DND-41 (cell line): ENCODE data around the gene ARMH3.

Source experiments
- ATAC-seq: fragments of 200-7000 bp; cut with Tn5 transposase; 3 replicates; pipeline ENCODE4 v1.9.1; 2021; ENCODE audit warnings: low read depth; ENCODE audit not compliant: insufficient read depth
- DNase-seq: peaks from one replicate; pipeline ENCODE4 v3.0.0-alpha.2; 2020
- H2AFZ ChIP-seq: 2 replicates; pipeline ENCODE4 v1.6.0; 2012; ENCODE audit warnings: low read depth, low read length
- H3K27ac ChIP-seq: 2 replicates; pipeline ENCODE4 v1.5.1; 2012; ENCODE audit warnings: low read length, inconsistent platforms
- H3K27me3 ChIP-seq: fragments of 200-600 bp; sonication (generic); 2 replicates; pipeline ENCODE4 v1.6.0; 2012; ENCODE audit warnings: low read length, mild to moderate bottlenecking, inconsistent platforms; ENCODE audit not compliant: insufficient read depth, poor library complexity
- H3K36me3 ChIP-seq: 2 replicates; pipeline ENCODE4 v1.5.1; 2012; ENCODE audit warnings: low read length, inconsistent platforms; ENCODE audit not compliant: insufficient read depth
- H3K4me1 ChIP-seq: 2 replicates; pipeline ENCODE4 v1.5.1; 2012; ENCODE audit warnings: mild to moderate bottlenecking, low read length; ENCODE audit not compliant: insufficient read depth
- H3K4me2 ChIP-seq: 2 replicates; pipeline ENCODE4 v1.6.0; 2012; ENCODE audit warnings: mild to moderate bottlenecking, moderate library complexity, low read length, inconsistent platforms; ENCODE audit not compliant: insufficient read depth
- H3K4me3 ChIP-seq, 2 experiments: fragments of 200-600 bp in 1 of 2; shearing (Covaris generic) in 1 of 2; 2 replicates each; pipeline ENCODE4 v1.5.1; 2012 to 2016; ENCODE audit warnings: inconsistent platforms in 2 of 2, low read length in 2 of 2, mild to moderate bottlenecking in 2 of 2, low read depth in 1 of 2, moderate library complexity in 1 of 2
- H3K79me2 ChIP-seq: 2 replicates; pipeline ENCODE4 v1.6.0; 2012; ENCODE audit warnings: low read length, inconsistent platforms; ENCODE audit not compliant: insufficient read depth
- H3K9ac ChIP-seq: 2 replicates; pipeline ENCODE4 v1.6.0; 2012; ENCODE audit warnings: low read depth, mild to moderate bottlenecking, inconsistent platforms, low read length, moderate library complexity
- H3K9me3 ChIP-seq: 2 replicates; pipeline ENCODE4 v1.5.1; 2012; ENCODE audit warnings: low read length, moderate library complexity, mild to moderate bottlenecking, inconsistent platforms; ENCODE audit not compliant: insufficient read depth, severe bottlenecking
- H4K20me1 ChIP-seq: 2 replicates; pipeline ENCODE4 v1.6.0; 2012; ENCODE audit warnings: low read length; ENCODE audit not compliant: insufficient read depth
- EZH2 ChIP-seq: IDR thresholded peaks from 3 replicates; pipeline ENCODE4 v1.6.1; 2012; ENCODE audit warnings: borderline replicate concordance, low read depth, mild to moderate bottlenecking, moderate library complexity, low read length, inconsistent platforms; ENCODE audit not compliant: severe bottlenecking
- TF ChIP-seq, protein P1 (sequence below): IDR thresholded peaks from 2 replicates; pipeline ENCODE4 v1.5.1; 2012; ENCODE audit warnings: borderline replicate concordance, low read length, moderate library complexity, mild to moderate bottlenecking; ENCODE audit not compliant: poor library complexity, severe bottlenecking; ENCODE audit errors: extremely low read depth

ARMH3 gene

DNA sequence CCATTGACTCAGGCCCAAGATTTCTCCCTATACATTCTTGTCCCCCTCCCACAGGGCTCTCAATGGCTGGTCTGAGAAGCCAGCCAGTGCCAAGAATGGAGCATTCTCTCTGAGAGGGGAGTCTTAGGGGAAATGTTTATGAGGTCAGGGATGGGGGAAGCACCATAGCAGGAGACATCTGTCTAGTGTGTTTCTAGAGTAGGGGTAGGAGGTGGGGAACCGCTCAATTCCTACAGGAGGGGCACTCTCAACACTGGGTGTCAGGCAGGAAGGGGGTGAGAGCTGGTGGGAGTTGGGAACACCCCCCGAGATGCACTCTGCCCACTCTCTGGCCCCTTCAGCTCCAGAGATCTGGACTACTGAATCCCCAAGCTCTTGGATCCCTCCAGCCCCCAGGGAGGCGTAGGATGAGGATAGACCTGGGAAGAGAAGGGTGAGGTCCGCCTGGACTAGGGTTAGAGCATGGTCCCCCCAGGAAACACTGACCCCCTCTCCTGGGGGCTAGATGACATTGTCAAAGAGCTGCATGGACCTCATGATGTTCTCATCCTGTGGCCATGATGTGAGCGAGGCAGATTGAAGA lies 229.0 kb downstream of the ARMH3 start:
- no peak overlapping the region for H3K4me3 ChIP-seq
- H3K9ac ChIP-seq = no peak overlapping the region
- no peaks in the 10 kb centered on the region for H3K9me3 ChIP-seq
- ATAC-seq (no peak), DNase-seq (no peak)
- peaks cover 3% of the 10 kb centered on the region; the same call in 1 of the 2 replicates for H4K20me1 ChIP-seq
- no peaks in the 10 kb centered on the region for H3K36me3 ChIP-seq
- H3K27ac ChIP-seq = no peak overlapping the region
- TF ChIP-seq, protein P1, sequence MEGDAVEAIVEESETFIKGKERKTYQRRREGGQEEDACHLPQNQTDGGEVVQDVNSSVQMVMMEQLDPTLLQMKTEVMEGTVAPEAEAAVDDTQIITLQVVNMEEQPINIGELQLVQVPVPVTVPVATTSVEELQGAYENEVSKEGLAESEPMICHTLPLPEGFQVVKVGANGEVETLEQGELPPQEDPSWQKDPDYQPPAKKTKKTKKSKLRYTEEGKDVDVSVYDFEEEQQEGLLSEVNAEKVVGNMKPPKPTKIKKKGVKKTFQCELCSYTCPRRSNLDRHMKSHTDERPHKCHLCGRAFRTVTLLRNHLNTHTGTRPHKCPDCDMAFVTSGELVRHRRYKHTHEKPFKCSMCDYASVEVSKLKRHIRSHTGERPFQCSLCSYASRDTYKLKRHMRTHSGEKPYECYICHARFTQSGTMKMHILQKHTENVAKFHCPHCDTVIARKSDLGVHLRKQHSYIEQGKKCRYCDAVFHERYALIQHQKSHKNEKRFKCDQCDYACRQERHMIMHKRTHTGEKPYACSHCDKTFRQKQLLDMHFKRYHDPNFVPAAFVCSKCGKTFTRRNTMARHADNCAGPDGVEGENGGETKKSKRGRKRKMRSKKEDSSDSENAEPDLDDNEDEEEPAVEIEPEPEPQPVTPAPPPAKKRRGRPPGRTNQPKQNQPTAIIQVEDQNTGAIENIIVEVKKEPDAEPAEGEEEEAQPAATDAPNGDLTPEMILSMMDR = no peak
- TF ChIP-seq EZH2 = no peak
- H3K4me2 ChIP-seq = no peak overlapping the region
- H2AFZ ChIP-seq = no peak overlapping the region
- peaks cover 21% of the 10 kb centered on the region for H3K4me1 ChIP-seq
- no peaks in the 10 kb centered on the region for H3K27me3 ChIP-seq
- H3K79me2 ChIP-seq = no peaks in the 10 kb centered on the region

DNA sequence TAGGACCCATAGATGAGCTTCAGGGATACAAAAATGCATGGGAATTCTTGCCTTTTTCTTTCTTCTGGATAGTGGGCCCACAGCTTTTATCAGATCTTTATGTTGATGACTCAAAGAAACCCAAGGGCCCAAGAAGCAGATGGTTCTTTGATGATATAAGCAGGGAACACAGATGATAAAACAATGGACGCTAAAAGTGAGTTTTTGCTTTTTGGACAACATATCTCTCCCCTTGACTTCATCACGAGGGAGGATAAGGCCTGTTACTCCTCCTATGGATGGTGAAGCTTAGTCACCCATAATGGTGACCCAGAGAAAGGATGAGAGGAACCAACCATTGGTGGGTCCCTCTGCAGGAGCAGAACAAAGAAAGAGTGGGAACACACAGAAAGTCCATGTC lies 231.2 kb downstream of the ARMH3 start:
- Histone ChIP-seq H3K4me2 (no peak overlapping the region), H3K27ac (no peak overlapping the region)
- TF ChIP-seq, protein P1 = no peak

DNA sequence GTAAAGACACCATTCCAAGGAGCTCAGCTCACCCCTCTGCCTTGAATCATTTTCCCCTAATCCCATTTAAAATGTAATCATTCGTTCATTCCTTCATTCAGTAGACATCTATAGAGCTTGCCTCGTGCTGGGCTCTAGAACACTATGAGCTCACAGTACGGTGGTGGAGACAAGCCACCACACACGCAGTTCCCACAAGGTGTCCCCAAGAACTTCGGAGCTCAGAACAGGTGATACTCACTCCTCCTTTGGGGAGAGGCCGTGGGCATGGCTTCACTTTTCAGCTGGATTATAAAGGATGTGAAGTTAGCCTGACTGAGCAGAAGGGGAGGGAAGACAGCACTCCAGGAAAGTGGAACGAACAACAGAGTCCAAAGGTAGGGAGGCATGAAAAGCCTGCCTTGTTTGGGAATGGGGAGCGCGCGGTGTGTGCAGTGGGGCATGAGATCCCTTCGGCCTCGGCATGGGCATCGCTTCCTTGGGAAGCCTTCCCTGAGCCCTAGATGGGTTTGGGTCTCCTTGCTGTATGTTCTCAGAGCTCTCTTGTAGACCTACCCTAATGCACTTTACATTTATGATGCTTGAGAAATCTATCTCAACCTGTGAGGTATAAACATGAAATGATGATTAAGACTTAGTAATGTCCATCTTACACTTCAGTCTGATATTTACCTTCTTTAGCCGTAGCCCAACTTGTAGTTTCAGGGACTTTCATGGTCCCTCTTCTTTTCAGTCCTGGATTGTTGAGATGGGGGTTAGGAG lies 236.9 kb downstream of the ARMH3 start:
- H3K4me1 ChIP-seq = peaks cover 38% of the 10 kb centered on the region
- H2AFZ ChIP-seq = peak overlapping the region; percentile 82
- peak overlapping the region; percentile 90 for H3K9ac ChIP-seq
- ATAC-seq = peak; percentile 44
- DNase-seq = no peak
- no peaks in the 10 kb centered on the region for H3K27me3 ChIP-seq
- H3K4me2 ChIP-seq = peak overlapping the region; percentile 94
- H3K4me3 ChIP-seq = peak overlapping the region; percentile 30 to 87
- TF ChIP-seq, protein P1 = no peak
- TF ChIP-seq EZH2 = no peak
- no peaks in the 10 kb centered on the region for H3K9me3 ChIP-seq
- peaks cover 14% of the 10 kb centered on the region for H3K36me3 ChIP-seq
- H3K79me2 ChIP-seq = peaks cover 59% of the 10 kb centered on the region
- H3K27ac ChIP-seq = peak overlapping the region; percentile 83
- H4K20me1 ChIP-seq = peaks cover 40% of the 10 kb centered on the region

More for the DNA sequence above, 231.2 kb downstream of the ARMH3 start:
- no peak for DNase-seq
- H3K4me3 ChIP-seq = no peak overlapping the region
- H3K79me2 ChIP-seq = peaks cover 5% of the 10 kb centered on the region
- H3K27me3 ChIP-seq = no peaks in the 10 kb centered on the region
- H2AFZ ChIP-seq = no peak overlapping the region
- H3K9me3 ChIP-seq = no peaks in the 10 kb centered on the region
- no peak for ATAC-seq
- H4K20me1 ChIP-seq = no peaks in the 10 kb centered on the region
- H3K9ac ChIP-seq = no peak overlapping the region
- H3K36me3 ChIP-seq = no peaks in the 10 kb centered on the region
- H3K4me1 ChIP-seq = peaks cover 5% of the 10 kb centered on the region
